Measurements from ENCODE around the gene PCDHA1.
"Not testable (repeated sequence)": the region's sequence is repeated elsewhere in the genome, so short reads cannot be mapped to it uniquely, and the experiment has no call there.

PCDHA1 gene

DNA sequence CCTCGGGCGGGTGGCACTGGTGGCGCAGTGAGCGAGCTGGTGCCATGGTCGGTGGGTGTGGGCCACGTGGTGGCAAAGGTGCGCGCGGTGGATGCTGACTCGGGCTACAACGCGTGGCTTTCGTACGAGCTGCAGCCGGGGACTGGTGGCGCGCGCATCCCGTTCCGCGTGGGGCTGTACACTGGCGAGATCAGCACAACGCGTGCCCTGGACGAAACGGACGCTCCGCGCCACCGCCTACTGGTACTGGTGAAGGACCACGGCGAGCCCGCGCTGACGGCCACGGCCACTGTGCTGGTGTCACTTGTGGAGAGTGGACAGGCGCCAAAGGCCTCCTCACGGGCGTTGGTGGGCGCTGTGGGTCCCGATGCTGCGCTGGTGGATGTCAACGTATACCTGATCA, 22.9 kb downstream of the PCDHA1 start:
- no peak for DNase-seq

DNA sequence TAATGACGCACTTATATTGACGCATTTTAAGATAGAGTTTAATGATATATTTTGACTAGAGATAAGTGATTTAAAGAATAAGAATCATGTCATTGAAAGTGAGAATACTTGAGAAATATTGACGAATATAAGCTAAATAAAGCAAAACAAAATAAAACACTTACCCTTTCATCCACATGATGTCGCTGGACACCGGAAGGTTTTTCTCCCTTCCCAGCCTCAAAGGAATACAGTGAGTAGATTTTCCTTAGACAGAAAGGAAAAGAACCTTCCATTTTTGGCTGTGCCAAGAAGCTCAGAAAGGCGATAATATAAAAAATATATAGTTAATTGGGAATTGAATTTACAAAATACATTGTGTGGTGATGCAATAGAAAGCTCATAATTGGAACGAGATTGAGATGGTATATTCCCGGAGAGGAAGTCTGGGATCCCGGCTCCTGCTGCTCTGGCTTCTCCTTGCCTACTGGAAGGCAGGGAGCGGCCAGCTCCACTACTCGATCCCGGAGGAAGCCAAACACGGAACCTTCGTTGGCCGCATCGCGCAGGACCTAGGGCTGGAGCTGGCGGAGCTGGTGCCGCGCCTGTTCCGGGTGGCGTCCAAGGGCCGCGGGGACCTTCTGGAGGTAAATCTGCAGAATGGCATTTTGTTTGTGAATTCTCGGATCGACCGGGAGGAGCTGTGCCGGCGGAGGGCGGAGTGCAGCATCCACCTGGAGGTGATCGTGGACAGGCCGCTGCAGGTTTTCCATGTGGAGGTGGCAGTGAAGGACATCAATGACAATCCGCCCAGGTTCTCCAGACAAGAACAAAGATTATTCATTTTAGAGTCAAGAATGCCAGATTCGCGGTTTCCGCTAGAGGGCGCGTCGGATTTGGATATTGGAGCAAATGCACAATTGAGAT, 35.7 kb downstream of the PCDHA1 start, which contains the start of gene PCDHA5:
Gene PCDHA5 (plus strand): TSS at position 239 of the 906 bp plus-strand sequence.
- no peak for DNase-seq

DNA sequence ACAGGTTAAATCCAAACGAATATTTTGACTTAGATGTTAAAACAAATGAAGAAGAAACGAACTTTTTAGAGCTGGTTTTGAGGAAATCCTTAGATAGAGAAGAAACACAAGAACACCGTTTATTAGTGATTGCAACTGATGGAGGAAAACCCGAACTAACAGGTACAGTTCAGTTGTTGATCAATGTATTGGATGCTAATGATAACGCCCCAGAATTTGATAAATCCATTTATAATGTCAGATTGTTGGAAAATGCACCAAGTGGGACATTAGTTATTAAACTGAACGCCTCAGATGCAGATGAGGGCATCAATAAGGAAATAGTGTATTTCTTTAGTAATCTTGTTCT, 36.3 kb downstream of the PCDHA1 start:
- DNase-seq, result no peak

- not testable (repeated sequence) for DNase-seq
These were observed 37.0 kb downstream of the PCDHA1 start for GRCh38 chr5:140822969-140823368.

- DNase-seq, result no peak
These were observed 37.5 kb downstream of the PCDHA1 start for GRCh38 chr5:140823475-140823874.

DNA sequence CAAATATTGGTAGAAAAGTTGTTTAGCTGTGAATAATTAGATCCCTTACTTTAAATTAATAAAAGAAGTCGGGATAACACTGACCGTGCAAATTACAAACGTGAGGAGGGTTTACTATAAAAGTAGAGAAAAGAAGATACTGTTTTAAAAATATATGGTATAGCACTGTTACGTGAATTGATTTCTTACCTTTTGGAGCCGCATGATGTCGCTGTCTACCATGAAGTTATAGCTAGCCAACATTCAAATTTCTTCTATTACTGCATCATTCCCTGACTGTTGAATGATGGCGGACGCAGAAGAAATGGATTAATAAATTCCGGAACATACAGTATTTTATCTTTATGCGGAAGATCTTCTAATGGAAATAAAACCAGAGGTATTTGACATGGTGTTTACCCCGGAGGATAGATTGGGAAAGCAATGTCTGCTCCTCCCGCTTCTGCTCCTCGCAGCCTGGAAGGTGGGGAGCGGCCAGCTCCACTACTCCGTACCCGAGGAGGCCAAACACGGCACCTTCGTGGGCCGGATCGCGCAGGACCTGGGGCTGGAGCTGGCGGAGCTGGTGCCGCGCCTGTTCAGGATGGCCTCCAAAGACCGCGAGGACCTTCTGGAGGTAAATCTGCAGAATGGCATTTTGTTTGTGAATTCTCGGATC, 41.9 kb downstream of the PCDHA1 start, which contains the start of gene PCDHA6:
Gene PCDHA6 (plus strand): TSS at position 257 of the 658 bp plus-strand sequence. CDS start 132 bp downstream, at position 389.
- no peak for DNase-seq

- DNase-seq, result no peak
These were observed 42.4 kb downstream of the PCDHA1 start for GRCh38 chr5:140828362-140828737.

DNA sequence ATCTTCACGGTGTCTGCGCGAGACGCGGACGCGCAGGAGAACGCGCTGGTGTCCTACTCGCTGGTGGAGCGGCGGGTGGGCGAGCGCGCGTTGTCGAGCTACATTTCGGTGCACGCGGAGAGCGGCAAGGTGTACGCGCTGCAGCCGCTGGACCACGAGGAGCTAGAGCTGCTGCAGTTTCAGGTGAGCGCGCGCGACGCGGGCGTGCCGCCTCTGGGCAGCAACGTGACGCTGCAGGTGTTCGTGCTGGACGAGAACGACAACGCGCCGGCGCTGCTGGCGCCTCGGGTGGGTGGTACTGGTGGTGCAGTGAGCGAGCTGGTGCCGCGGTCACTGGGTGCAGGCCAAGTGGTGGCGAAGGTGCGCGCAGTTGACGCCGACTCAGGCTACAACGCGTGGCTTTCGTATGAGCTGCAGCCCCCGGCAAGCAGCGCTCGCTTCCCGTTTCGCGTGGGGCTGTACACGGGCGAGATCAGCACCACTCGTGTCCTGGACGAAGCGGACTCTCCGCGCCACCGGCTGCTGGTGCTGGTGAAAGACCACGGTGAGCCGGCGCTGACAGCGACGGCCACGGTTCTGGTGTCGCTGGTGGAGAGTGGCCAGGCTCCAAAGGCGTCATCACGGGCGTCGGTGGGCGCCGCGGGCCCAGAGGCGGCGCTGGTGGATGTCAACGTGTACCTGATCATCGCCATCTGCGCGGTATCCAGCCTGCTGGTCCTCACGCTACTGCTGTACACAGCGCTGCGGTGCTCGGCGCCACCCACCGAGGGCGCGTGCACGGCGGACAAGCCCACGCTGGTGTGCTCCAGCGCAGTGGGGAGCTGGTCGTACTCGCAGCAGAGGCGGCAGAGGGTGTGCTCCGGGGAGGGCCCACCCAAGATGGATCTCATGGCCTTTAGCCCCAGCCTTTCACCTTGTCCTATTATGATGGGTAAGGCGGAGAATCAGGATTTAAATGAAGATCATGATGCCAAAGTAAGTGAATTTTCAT, 43.9 kb downstream of the PCDHA1 start:
- not testable (repeated sequence) for DNase-seq

GRCh38 chr5:140833993-140834392, 48.1 kb downstream of the PCDHA1 start, which contains the start of gene PCDHA7:
PCDHA7 (plus strand) TSS chr5:140834269; CDS start chr5:140834384, 115 bp downstream.
- DNase-seq, result no peak

DNA sequence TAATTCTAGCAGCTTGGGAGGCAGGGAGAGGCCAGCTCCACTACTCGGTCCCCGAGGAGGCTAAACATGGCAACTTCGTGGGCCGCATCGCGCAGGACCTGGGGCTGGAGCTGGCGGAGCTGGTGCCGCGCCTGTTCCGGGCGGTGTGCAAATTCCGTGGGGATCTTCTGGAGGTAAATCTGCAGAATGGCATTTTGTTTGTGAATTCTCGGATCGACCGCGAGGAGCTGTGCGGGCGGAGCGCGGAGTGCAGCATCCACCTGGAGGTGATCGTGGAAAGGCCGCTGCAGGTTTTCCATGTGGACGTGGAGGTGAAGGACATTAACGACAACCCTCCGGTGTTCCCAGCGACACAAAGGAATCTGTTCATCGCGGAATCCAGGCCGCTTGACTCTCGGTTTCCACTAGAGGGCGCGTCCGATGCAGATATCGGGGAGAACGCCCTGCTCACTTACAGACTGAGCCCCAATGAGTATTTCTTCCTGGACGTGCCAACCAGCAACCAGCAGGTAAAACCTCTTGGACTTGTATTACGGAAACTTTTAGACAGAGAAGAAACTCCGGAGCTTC, 48.6 kb downstream of the PCDHA1 start:
- not testable (repeated sequence) for DNase-seq

DNA sequence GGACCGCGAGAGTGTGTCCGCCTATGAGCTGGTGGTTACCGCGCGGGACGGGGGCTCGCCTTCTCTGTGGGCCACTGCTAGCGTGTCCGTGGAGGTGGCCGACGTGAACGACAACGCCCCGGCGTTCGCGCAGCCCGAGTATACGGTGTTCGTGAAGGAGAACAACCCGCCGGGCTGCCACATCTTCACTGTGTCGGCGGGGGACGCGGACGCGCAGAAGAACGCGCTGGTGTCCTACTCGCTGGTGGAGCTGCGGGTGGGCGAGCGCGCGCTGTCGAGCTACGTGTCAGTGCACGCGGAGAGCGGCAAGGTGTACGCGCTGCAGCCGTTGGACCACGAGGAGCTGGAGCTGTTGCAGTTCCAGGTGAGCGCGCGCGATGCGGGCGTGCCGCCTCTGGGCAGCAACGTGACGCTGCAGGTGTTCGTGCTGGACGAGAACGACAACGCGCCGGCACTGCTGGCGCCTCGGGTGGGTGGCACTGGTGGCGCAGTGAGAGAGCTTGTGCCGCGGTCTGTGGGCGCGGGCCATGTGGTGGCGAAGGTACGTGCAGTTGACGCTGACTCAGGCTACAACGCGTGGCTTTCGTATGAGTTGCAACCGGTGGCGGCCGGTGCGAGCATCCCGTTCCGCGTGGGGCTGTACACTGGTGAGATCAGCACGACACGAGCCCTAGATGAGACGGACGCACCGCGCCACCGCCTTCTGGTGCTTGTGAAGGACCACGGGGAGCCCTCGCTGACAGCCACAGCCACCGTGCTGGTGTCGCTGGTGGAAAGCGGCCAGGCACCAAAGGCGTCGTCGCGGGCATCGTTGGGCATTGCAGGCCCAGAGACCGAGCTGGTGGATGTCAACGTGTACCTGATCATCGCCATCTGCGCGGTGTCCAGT, 49.9 kb downstream of the PCDHA1 start:
- DNase-seq, result no peak

- no peak for DNase-seq
These were observed 55.3 kb downstream of the PCDHA1 start, which contains the start of gene PCDHA8 for GRCh38 chr5:140840978-140841962. PCDHA8 (plus strand) TSS chr5:140841187; CDS start chr5:140841322, 135 bp downstream.

GRCh38 chr5:140842798-140843733, 57.1 kb downstream of the PCDHA1 start:
- no peak for DNase-seq

DNA sequence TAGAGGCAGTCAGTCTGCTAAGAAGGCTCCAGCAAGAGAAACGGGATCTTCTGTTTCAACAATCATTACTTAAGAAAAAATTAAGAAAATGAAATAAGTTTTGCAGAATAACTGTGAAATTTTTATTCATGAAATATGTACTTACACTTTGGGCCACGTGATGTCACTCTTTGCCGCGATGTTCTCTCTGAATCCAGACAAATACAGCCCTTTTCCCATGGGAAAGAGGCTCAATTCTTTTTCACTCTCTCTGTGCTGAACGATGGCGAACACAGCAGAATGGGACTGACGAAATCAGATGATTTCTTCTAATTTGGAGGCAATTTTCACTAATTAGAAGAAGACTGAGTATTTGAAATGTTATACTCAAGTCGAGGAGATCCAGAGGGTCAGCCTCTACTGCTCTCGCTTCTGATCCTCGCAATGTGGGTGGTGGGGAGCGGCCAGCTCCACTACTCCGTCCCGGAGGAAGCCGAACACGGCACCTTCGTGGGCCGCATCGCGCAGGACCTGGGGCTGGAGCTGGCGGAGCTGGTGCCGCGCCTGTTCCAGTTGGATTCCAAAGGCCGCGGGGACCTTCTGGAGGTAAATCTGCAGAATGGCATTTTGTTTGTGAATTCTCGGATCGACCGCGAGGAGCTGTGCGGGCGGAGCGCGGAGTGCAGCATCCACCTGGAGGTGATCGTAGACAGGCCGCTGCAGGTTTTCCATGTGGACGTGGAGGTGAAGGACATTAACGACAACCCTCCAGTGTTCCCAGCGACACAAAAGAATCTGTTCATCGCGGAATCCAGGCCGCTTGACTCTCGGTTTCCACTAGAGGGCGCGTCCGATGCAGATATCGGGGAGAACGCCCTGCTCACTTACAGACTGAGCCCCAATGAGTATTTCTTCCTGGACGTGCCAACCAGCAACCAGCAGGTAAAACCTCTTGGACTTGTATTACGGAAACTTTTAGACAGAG, 62.5 kb downstream of the PCDHA1 start, which contains the start of gene PCDHA9:
Gene PCDHA9 (plus strand): TSS at position 244 of the 964 bp plus-strand sequence. CDS start 114 bp downstream, at position 358.
- DNase-seq, result not testable (repeated sequence)

- not testable (repeated sequence) for DNase-seq
These were observed 64.1 kb downstream of the PCDHA1 start for GRCh38 chr5:140849831-140850634.
